ENCODE measurements around the gene KANSL3.

DNA sequence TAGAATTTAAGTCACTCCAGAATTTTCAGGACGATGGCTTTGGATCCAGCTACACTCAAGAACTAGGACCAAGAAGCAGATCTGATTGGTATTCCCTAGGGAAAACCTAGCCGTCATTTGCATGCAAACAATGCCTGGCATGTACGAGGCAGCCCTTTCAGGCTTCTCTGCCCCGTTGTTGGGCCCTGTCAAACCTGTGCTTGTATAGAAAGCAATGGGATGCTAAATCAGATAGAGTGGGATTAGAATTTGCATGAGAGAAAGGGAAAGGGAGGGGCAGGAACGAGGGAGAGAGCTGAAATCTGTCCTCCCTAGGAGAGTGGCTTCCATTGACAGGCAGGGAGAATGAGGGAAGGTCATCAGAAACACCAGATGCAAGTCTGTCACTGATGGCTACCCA lies 73.0 kb downstream of the KANSL3 start:
- TF ChIP-seq, protein P1, sequence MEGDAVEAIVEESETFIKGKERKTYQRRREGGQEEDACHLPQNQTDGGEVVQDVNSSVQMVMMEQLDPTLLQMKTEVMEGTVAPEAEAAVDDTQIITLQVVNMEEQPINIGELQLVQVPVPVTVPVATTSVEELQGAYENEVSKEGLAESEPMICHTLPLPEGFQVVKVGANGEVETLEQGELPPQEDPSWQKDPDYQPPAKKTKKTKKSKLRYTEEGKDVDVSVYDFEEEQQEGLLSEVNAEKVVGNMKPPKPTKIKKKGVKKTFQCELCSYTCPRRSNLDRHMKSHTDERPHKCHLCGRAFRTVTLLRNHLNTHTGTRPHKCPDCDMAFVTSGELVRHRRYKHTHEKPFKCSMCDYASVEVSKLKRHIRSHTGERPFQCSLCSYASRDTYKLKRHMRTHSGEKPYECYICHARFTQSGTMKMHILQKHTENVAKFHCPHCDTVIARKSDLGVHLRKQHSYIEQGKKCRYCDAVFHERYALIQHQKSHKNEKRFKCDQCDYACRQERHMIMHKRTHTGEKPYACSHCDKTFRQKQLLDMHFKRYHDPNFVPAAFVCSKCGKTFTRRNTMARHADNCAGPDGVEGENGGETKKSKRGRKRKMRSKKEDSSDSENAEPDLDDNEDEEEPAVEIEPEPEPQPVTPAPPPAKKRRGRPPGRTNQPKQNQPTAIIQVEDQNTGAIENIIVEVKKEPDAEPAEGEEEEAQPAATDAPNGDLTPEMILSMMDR (IDR thresholded peaks at IDR 0.05) = no peak
- no peak for TF ChIP-seq POLR2A (IDR thresholded peaks at IDR 0.05)
